Kidney epithelial cell (primary cell): ENCODE results near the gene FANCD2. TPM values are rescaled to one million over a fixed set of nuclear protein-coding genes. Genes with fewer than 3 reads are reported as not detected.

ENCODE experiments used
- DNase-seq: peaks from one replicate; pipeline ENCODE4 v3.0.0-alpha.2; 2010; ENCODE audit warnings: low read depth
- H3K27me3 ChIP-seq: 2 replicates; pipeline ENCODE4 v1.6.0; 2011; ENCODE audit warnings: low read length; ENCODE audit not compliant: control insufficient read depth, insufficient read depth
- H3K36me3 ChIP-seq: 2 replicates; pipeline ENCODE4 v1.5.1; 2011; ENCODE audit warnings: low read length; ENCODE audit not compliant: control insufficient read depth, insufficient read depth
- H3K4me3 ChIP-seq: 2 replicates; pipeline ENCODE4 v1.5.1; 2011; ENCODE audit warnings: low read depth, mild to moderate bottlenecking, control low read depth, low read length
- CTCF ChIP-seq: IDR thresholded peaks from 2 replicates; pipeline ENCODE4 v1.5.1; 2011; ENCODE audit warnings: mild to moderate bottlenecking, moderate library complexity, low read length, control low read depth, inconsistent platforms; ENCODE audit not compliant: insufficient read depth, poor library complexity, severe bottlenecking
- total RNA-seq: library from RNA; depleted of rRNA; stranded (reverse); fragments of >200 nt; gene quantifications from 2 replicates; pipeline ENCODE4 v1.2.3, GENCODE V29; 2015

The FANCD2 gene
- total RNA-seq, 1 donor from 2014 or later = 18.6 TPM

- no peaks in the 10 kb centered on the region for H3K27me3 ChIP-seq
- no peak for TF ChIP-seq CTCF
- no peak within 1 kb of the TSS for H3K4me3 ChIP-seq
- no peak for DNase-seq
- no peaks in the 10 kb centered on the region for H3K36me3 ChIP-seq
These were observed 81.9 kb downstream of the FANCD2 start, which contains the start of gene FANCD2OS for GRCh38 chr3:10108091-10108490. Gene FANCD2OS (minus strand): TSS chr3:10108255. CDS start chr3:10104774, 3,481 bp downstream.

- DNase-seq = peak; percentile 80
- H3K36me3 ChIP-seq = no peaks in the 10 kb centered on the region
- no peaks in the 10 kb centered on the region for H3K27me3 ChIP-seq
- H3K4me3 ChIP-seq = peak within 1 kb of the TSS; percentile 90
- TF ChIP-seq CTCF = no peak
These were observed 89.3 kb downstream of the FANCD2 start, which contains the start of gene BRK1 for GRCh38 chr3:10115326-10116137. Gene BRK1 (plus strand): TSS chr3:10115675. CDS start chr3:10115702, 27 bp downstream.

- Histone ChIP-seq H3K4me3 (peak overlapping the region; percentile 90), H3K27me3 (no peaks in the 10 kb centered on the region), H3K36me3 (no peaks in the 10 kb centered on the region)
- DNase-seq = peak; percentile 12
- no peak for TF ChIP-seq CTCF
These were observed 89.9 kb downstream of the FANCD2 start for GRCh38 chr3:10116138-10116460.

- Histone ChIP-seq H3K36me3 (no peaks in the 10 kb centered on the region), H3K4me3 (no peak overlapping the region), H3K27me3 (no peaks in the 10 kb centered on the region)
- no peak for TF ChIP-seq CTCF
- no peak for DNase-seq
These were observed 90.7 kb downstream of the FANCD2 start for GRCh38 chr3:10116928-10117327.

- no peak for DNase-seq
- TF ChIP-seq CTCF = no peak
- Histone ChIP-seq H3K36me3 (no peaks in the 10 kb centered on the region), H3K4me3 (no peak overlapping the region), H3K27me3 (no peaks in the 10 kb centered on the region)
These were observed 93.1 kb downstream of the FANCD2 start for GRCh38 chr3:10119376-10119775.

GRCh38 chr3:10121064-10121463 lies 94.8 kb downstream of the FANCD2 start:
- TF ChIP-seq CTCF = no peak
- DNase-seq = no peak
- H3K36me3 ChIP-seq = no peaks in the 10 kb centered on the region

More at GRCh38 chr3:10121064-10121463, 94.8 kb downstream of the FANCD2 start:
- Histone ChIP-seq H3K4me3 (no peak overlapping the region), H3K27me3 (no peaks in the 10 kb centered on the region)
